ENCODE measurements around the gene PPP1R13L.

PPP1R13L gene

GRCh38 chr19:45404557-45405434, at the start of gene PPP1R13L:
Gene PPP1R13L, minus strand, starts transcription at chr19:45405069. Its CDS starts 6,751 bp downstream, at chr19:45398318.
- Histone ChIP-seq H2AFZ (ENCODE audit: low read length) (peak within 1 kb of the TSS; percentile 93), H3K36me3 (replicated peaks; ENCODE audit: insufficient read depth, low read length) (no peaks in the 10 kb centered on the region), H3K4me3 (ENCODE audit: low read length) (peak within 1 kb of the TSS; percentile 95), H4K20me1 (ENCODE audit: insufficient read depth, low read length) (no peaks in the 10 kb centered on the region), H3K9me2 (replicated peaks; ENCODE audit: insufficient read depth, low read length) (no peaks in the 10 kb centered on the region), H3K27ac (ENCODE audit: low read length) (peak within 1 kb of the TSS; percentile 75; the same call in 1 of the 2 replicates), H3K4me2 (ENCODE audit: low read depth, low read length) (peak within 1 kb of the TSS; percentile 98), H3F3A (ENCODE audit: insufficient read depth, low read length) (no peaks in the 10 kb centered on the region), H3K9me3 (replicated peaks; ENCODE audit: insufficient read depth, low read length) (no peaks in the 10 kb centered on the region), H3K27me3 (replicated peaks; ENCODE audit: insufficient read depth, low read length) (no peaks in the 10 kb centered on the region), H3K4me1 (ENCODE audit: low read length) (no peaks in the 10 kb centered on the region), H3K9ac (ENCODE audit: low read length) (peak within 1 kb of the TSS; percentile 89), H3K79me2 (ENCODE audit: low read length) (peaks cover 28% of the 10 kb centered on the region)
- peak; percentile 60 for DNase-seq
- TF ChIP-seq EZH2phosphoT487 (IDR thresholded peaks at IDR 0.05; ENCODE audit: low read length), result no peak
- no peak for TF ChIP-seq EZH2 (optimal IDR thresholded peaks at IDR 0.05; ENCODE audit: low read depth, low read length)
- TF ChIP-seq, protein P1, sequence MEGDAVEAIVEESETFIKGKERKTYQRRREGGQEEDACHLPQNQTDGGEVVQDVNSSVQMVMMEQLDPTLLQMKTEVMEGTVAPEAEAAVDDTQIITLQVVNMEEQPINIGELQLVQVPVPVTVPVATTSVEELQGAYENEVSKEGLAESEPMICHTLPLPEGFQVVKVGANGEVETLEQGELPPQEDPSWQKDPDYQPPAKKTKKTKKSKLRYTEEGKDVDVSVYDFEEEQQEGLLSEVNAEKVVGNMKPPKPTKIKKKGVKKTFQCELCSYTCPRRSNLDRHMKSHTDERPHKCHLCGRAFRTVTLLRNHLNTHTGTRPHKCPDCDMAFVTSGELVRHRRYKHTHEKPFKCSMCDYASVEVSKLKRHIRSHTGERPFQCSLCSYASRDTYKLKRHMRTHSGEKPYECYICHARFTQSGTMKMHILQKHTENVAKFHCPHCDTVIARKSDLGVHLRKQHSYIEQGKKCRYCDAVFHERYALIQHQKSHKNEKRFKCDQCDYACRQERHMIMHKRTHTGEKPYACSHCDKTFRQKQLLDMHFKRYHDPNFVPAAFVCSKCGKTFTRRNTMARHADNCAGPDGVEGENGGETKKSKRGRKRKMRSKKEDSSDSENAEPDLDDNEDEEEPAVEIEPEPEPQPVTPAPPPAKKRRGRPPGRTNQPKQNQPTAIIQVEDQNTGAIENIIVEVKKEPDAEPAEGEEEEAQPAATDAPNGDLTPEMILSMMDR (IDR thresholded peaks at IDR 0.05; ENCODE audit: low read length), result no peak

DNA sequence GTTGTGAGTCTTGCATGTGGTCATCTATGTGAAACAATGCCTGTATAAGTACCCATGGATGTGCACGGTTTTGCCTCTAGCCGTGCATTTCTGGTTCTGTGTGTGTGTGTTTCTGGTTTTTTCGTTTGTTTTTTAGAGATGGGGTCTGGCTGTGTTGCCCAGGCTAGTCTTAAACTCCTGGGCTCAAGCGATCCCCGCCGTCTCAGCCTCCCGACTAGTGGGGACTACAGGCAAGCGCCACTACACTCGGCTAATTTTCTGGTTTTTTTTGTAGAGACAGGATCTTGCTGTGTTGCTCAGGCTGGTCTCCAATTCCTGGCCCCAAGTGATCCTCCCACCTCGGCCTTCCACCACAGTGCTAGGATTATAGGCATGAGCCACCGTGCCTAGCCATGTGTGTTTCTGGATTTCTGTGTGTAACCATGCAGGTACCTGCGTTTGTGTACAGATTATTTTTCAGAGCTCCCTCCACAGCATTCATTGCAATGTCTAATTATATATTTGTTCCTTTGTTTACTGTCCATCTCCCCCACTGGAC, 47.0 kb upstream of the PPP1R13L start:
- H3K9me3 ChIP-seq (replicated peaks; ENCODE audit: insufficient read depth, low read length), result no peaks in the 10 kb centered on the region
- H3K4me3 ChIP-seq (ENCODE audit: low read length), result peak overlapping the region; percentile 73
- H3K9me2 ChIP-seq (replicated peaks; ENCODE audit: insufficient read depth, low read length), result no peaks in the 10 kb centered on the region
- no peaks in the 10 kb centered on the region for H3K79me2 ChIP-seq (ENCODE audit: low read length)
- no peaks in the 10 kb centered on the region for H3K27me3 ChIP-seq (replicated peaks; ENCODE audit: insufficient read depth, low read length)
- TF ChIP-seq, protein P1 (IDR thresholded peaks at IDR 0.05; ENCODE audit: low read length), result no peak
- TF ChIP-seq EZH2phosphoT487 (IDR thresholded peaks at IDR 0.05; ENCODE audit: low read length), result no peak
- TF ChIP-seq EZH2 (optimal IDR thresholded peaks at IDR 0.05; ENCODE audit: low read depth, low read length), result no peak
- H3K4me2 ChIP-seq (ENCODE audit: low read depth, low read length), result peak overlapping the region; percentile 86
- H4K20me1 ChIP-seq (ENCODE audit: insufficient read depth, low read length), result no peaks in the 10 kb centered on the region
- no peaks in the 10 kb centered on the region for H3K36me3 ChIP-seq (replicated peaks; ENCODE audit: insufficient read depth, low read length)
- DNase-seq, result no peak
- H3K27ac ChIP-seq (ENCODE audit: low read length), result peak overlapping the region; percentile 77; the same call in 1 of the 2 replicates
- H3F3A ChIP-seq (ENCODE audit: insufficient read depth, low read length), result peaks cover 24% of the 10 kb centered on the region
- peaks cover 11% of the 10 kb centered on the region for H3K4me1 ChIP-seq (ENCODE audit: low read length)
- H2AFZ ChIP-seq (ENCODE audit: low read length), result no peak overlapping the region
- no peak overlapping the region for H3K9ac ChIP-seq (ENCODE audit: low read length)

DNA sequence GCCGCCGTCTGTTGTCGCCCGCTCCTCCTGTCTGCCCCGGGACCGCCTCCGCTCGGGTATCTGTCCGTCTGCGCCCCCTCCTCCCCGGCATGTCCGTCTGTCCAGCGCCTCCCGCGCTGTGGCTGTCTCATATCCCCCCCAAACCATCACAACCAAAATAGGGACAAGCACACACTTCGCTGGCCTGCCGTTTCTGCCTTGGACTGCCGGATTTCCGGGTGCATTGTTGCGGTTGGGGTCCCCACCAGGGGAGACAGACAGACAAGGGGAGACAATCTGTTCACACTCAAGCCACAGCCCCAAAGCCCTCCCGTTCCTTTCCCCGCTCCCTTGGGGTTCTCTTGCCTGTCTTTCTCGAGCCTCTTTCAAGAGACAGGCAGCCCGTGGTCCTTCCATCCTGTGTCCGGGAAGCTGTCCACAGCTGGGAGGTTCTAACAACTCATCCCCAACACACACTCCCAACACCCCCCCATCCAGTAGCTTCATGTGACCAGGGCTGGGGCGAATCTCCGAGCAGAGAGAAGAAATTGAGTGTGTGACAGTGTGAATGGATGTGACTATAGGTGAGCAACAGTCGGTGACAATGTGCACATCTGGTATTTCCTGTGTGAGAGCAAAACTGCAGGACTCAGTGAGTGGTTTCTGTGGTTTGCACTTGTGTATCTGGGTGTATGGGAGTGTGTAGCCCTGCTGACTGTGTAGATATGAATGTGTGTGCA, 46.4 kb upstream of the PPP1R13L start:
- H3K4me1 ChIP-seq (ENCODE audit: low read length), result peaks cover 11% of the 10 kb centered on the region
- H3K4me3 ChIP-seq (ENCODE audit: low read length), result peak overlapping the region; percentile 73
- no peak for TF ChIP-seq EZH2phosphoT487 (IDR thresholded peaks at IDR 0.05; ENCODE audit: low read length)
- TF ChIP-seq, protein P1 (IDR thresholded peaks at IDR 0.05; ENCODE audit: low read length), result no peak
- TF ChIP-seq EZH2 (optimal IDR thresholded peaks at IDR 0.05; ENCODE audit: low read depth, low read length), result no peak
- DNase-seq, result peak; percentile 80
- peak overlapping the region; percentile 98 for H3K9ac ChIP-seq (ENCODE audit: low read length)
- no peaks in the 10 kb centered on the region for H3K36me3 ChIP-seq (replicated peaks; ENCODE audit: insufficient read depth, low read length)
- no peaks in the 10 kb centered on the region for H3K9me2 ChIP-seq (replicated peaks; ENCODE audit: insufficient read depth, low read length)
- H3K27ac ChIP-seq (ENCODE audit: low read length), result peak overlapping the region; percentile 77
- no peaks in the 10 kb centered on the region for H3K27me3 ChIP-seq (replicated peaks; ENCODE audit: insufficient read depth, low read length)
- peak overlapping the region; percentile 86 for H3K4me2 ChIP-seq (ENCODE audit: low read depth, low read length)
- H3K79me2 ChIP-seq (ENCODE audit: low read length), result no peaks in the 10 kb centered on the region
- H3F3A ChIP-seq (ENCODE audit: insufficient read depth, low read length), result peaks cover 24% of the 10 kb centered on the region
- H3K9me3 ChIP-seq (replicated peaks; ENCODE audit: insufficient read depth, low read length), result no peaks in the 10 kb centered on the region
- peak overlapping the region; percentile 48 for H2AFZ ChIP-seq (ENCODE audit: low read length)
- no peaks in the 10 kb centered on the region for H4K20me1 ChIP-seq (ENCODE audit: insufficient read depth, low read length)

All from MM.1S (cell line).